ENCODE data around the gene SAP30BP.

Gene SAP30BP

DNA sequence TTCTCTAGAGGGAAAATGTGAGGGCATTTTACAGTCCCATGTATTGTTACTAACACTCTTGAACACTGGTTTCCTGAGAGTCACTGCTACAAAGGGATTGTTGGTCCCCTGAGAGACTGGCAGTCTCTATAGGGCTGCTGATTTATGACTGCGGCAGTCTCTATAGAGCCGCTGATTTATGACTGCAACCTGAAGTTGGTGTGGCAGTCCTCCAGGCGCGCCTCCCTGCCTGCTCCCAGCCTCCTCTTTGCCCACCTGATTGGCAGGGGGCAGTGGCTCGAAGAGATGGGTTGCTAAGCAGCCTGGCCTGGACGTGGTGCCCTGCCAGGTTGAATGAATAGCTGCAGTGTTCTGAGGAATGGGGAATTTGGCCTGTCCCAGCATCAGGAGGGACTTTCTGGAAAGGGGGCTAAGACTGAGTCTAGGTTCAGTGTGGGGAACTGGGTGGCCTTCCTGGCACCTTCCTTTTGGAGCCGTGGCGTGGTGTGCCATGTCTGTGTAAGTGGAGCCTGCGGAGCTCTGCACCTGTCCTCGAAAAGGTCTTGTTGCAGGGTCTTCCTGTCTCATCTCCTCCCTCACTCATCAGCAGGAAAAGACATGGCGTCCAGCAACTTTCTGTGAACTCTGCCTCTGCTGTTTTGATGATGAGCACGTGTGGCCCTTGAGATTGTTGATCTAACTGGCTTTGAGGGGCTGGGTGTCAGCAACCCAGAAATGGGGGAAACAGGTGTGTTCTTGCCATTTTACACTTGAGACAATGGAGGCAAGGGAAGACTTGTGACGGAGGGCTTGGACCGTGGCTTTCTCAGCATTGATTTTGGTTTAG lies 24.9 kb downstream of the SAP30BP start:
- no peak for DNase-seq

- DNase-seq = no peak
Measured at GRCh38 chr17:75692976-75693375, 25.8 kb downstream of the SAP30BP start.

DNA sequence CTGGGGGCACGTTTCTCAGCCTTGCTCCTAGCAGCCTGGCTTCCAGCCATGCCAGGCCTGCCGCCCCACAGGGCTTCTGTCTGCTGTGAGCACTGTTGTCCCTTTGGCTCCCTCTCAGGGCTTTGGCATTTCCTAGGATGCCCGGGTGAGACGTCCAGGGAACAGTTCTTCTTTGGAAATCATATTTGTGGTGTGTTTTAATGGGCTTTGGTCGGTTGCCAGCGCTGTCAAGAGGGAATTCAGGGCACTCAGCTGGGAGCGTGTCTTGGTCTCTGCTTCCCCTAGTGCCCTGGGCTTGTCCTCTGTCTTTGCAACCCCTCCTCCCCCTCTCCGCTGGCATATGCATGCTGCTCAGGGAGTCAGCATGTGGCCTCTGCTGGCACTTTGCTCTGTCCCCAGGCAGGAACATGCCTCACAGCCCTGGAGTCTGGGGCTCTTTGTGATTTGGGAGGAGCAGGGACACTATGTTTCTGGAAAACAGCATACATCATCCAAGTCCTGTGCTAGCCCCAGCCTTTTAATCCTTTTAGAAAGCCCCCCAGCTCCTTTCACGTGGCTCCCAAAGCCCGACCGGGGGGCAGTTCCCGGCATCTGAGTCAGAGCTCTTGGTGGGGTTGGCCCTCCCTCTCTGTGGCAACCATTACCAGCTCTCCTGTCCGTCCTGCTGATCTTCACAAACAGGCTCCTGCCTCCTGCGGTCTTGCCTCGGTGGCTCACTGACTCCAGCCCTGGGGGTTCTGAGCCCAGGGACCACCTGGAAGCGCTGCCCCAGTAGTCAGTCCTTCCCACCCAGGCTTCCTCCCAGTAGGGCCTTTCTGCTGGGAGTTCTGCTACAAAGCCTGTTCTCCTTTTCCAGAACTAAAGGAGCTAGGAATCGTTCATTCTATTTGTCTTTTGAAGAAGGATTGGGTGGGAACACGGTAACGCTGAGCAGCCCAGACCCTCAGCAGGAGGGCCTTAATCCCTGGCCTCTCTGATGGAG lies 26.7 kb downstream of the SAP30BP start:
- DNase-seq = no peak

DNA sequence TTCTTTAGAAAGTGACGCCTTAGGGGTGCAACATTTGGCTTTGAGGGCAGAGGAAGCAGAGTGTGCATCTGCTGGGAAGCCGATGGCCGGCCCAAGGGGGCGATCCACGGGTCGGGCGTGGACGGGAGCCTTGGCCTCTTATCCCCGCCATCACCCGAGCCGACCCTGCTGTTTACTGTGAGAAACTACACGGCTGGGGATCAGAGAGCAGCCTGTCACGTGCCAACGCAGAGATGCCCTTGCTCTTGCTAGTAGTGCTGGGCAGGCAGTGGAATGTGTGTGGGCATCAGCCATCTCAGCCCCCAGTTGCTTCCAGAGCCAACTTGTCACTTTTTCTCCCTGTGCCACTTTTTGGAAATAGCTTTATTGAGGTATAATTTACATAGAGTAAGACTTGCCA lies 27.4 kb downstream of the SAP30BP start:
- no peak for DNase-seq

DNA sequence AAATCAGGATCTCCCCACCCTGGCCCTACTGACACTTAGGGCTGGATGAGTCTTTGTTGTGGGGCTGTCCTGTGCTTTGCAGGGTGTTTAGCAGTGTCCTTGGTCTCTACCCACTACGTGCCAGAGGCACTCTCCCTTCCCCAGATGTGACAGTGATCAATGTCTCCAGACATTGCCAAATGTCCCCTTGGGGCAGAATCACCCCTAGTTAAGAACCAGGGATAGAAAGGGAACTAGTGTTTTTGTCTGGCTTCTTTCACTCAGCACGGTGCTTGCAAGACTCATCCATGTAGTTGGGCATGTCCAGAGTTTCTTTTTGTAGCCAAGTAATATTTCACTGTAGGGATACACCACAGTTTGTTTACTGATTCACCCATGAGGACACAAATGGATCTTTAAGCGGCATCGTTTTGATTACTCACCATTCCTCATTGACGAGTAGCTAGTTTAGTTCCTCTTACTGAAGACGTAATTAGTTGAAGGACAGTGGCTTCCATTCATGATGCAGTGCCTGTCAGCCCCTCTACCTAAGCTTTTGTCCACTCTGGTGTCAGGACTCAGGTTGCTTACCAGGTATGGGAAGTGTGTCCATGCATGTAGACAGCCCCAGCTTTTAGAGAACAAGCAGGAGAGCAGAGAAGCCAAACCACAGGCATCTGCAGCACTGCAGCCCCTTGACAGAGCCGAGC lies 28.1 kb downstream of the SAP30BP start:
- DNase-seq = no peak

GRCh38 chr17:75695830-75696271 lies 28.7 kb downstream of the SAP30BP start:
- no peak for DNase-seq

- DNase-seq = no peak
Measured at GRCh38 chr17:75697651-75698291, 30.6 kb downstream of the SAP30BP start.

DNA sequence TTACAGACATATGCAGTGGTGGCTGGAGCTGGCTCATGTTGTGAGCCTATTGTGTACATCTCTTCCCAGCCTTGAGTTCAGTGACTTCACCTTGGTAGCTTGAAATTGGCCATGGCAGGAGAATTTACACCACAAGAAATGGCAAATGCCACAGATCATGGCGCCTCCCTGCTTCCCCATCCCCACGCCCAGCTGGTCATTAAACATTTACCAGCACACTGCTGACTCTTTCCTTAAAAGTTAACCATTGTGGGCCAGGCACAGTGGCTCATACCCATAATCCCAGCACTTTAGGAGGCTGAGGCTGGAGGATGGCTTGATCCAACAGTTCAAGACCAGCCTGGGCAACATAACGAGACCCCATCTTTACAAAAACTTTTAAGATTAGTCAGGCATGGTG lies 31.5 kb downstream of the SAP30BP start:
- no peak for DNase-seq

GRCh38 chr17:75701288-75701687 lies 34.1 kb downstream of the SAP30BP start:
- DNase-seq = no peak

DNA sequence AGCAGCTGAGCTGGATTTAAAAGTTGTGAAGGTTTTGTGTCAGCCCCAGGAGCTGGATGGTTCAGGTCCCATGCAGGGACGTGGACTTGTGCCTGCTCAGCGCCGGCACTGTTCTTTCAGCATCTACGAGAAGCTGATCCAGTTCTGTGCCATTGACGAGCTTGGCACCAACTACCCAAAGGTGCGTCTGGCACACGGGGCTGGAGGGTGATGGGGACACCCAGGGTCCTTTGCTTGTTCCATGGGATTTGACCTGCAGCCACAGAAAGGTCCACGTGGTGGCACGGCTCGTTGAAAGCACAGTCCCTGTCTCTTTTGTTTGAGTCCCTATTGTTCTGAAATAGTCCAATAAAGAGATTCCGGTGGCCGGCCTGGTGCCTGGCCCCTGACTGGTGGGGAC lies 36.1 kb downstream of the SAP30BP start:
- no peak for DNase-seq

GRCh38 chr17:75703591-75703990 lies 36.5 kb downstream of the SAP30BP start:
- DNase-seq = no peak

DNA sequence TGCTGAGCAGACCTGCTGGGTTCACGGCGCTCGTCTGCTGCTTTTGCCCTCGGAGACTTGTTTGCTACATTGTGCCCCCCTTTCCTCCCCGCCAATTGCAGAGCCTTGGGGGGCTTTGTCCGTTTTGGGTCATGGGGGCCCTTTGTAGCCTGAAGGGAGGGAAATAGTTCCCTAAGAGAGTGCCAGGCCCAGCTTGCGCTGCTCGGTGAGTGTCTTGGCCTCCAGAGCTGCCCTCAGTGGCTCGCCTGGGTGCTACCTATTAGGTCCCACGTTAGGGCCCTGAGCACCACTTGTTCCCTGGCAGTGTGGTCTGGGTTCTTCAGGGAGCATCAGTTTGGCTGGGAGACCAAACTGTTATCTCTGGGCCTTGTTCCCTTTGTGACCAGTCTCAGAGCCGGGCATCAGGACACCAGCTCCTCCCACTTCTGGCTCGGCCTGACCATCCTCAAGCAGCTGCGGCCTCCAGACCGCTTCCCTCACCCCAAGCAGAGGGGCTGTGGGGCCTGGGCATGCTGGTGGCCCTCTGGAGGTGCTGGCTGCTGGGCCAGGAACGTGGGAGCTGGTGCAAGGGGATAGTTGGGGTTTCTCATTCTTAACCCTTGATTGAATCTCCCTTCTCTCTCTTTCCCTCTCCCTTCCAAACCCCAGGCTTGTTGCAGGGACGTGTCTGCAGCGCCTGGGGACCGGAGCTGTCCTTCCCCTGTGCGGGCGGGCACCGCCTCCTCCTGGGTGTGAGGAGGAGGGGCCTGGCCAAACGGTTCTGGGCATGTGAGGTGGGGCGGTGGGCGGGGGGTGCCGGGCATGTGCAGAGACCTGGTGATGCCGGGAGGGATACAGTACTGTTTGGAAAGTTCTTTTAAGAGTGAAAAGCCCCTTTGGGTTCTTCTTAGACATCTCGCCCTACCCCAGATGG lies 38.1 kb downstream of the SAP30BP start:
- DNase-seq = no peak

DNA sequence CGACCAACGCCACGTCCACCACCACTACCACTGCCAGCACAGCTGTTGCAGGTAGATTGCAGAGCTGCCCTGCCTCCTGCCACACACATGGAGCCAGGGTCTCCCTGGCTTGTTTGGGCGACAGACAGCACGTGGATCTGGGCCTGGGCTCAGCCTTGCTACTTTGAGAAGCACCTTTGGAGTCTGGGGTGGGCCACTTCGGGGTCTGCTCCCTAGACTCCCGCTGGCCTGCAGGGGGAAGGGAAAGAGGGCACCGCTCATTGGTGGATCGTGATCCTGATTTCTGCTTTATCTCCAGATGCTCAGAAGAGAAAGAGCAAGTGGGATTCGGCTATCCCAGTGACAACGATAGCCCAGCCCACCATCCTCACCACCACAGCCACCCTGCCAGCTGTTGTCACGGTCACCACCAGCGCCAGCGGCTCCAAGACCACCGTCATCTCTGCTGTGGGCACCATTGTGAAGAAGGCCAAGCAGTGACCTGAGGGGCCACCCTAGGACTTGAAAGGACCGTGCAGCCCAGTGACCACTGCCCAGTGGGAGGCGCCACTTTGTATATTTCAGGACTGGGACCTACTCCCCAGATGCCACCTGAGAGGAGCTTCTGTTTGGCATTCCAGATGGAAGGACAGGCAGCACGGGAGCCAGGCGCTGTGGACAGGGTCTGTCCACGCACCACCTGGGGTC lies 39.0 kb downstream of the SAP30BP start:
- DNase-seq = no peak

- no peak for DNase-seq
Measured at GRCh38 chr17:75707079-75707571, 40.0 kb downstream of the SAP30BP start.

GRCh38 chr17:75712446-75712845 lies 45.3 kb downstream of the SAP30BP start:
- no peak for DNase-seq

GRCh38 chr17:75719732-75720131 lies 52.6 kb downstream of the SAP30BP start:
- no peak for DNase-seq

- DNase-seq = peak; percentile 53 to 75
Measured at GRCh38 chr17:75720656-75721462, 53.7 kb downstream of the SAP30BP start, which contains the start of gene ITGB4. TSS of gene ITGB4 (plus strand) at chr17:75721459. CDS start at chr17:75724704, 3,245 bp downstream.

DNA sequence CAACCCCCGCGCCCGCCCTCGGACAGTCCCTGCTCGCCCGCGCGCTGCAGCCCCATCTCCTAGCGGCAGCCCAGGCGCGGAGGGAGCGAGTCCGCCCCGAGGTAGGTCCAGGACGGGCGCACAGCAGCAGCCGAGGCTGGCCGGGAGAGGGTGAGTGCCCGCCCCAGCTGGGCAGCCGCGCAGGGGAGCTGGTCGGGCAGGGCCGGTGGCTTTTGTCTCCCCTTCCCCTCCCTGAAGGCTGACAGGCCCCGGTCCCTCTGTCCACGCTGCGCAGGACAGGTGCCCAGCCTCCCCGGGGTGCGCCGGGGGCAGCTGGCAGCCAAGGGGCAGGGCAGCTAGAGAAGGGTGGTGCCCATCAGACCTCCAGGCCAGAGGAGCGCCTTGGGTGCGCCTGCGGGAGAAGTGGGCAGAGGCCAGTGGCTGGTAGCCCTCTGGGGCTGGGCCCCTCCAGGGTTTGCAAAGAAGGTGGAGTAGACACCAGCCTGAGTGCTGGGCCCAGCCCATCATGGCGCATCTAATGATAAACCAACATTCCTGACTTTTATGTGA lies 54.4 kb downstream of the SAP30BP start:
- DNase-seq = no peak

GRCh38 chr17:75722076-75722475 lies 54.9 kb downstream of the SAP30BP start:
- no peak for DNase-seq

All from CD4-positive, alpha-beta T cell treated with Interferon alpha-2 for 1 hour (primary cell).